Activated naive CD8-positive, alpha-beta T cell treated with anti-CD3 and anti-CD28 coated beads, Interleukin-2, amount 50 U/mL, for 24 hours (primary cell): ENCODE measurements around the gene TTC9B.

Source experiments
- ATAC-seq: fragments of 150-1000 bp; cut with Tn5 transposase; one replicate; pipeline ENCODE4 v1.10.0; 2021
- DNase-seq: peaks from one replicate; pipeline ENCODE4 v3.0.0; 2021
- H3K27ac Mint-ChIP-seq: one replicate; pipeline ENCODE4 v1.8.0; 2021; ENCODE audit warnings: mild to moderate bottlenecking, mixed read lengths
- H3K27me3 Mint-ChIP-seq: one replicate; pipeline ENCODE4 v1.8.0; 2021; ENCODE audit warnings: mixed read lengths
- H3K36me3 Mint-ChIP-seq: one replicate; pipeline ENCODE4 v1.8.0; 2021; ENCODE audit warnings: low read depth, mixed read lengths
- H3K4me1 Mint-ChIP-seq: one replicate; pipeline ENCODE4 v1.8.0; 2021; ENCODE audit warnings: mixed read lengths
- H3K4me3 Mint-ChIP-seq: one replicate; pipeline ENCODE4 v1.8.0; 2021; ENCODE audit warnings: mild to moderate bottlenecking, moderate library complexity, mixed read lengths
- H3K9me3 Mint-ChIP-seq: one replicate; pipeline ENCODE4 v1.8.0; 2021; ENCODE audit warnings: mixed read lengths

TTC9B gene

GRCh38 chr19:40217027-40217810 lies 965 bp downstream of the TTC9B start:
- ATAC-seq (peak; percentile 5), DNase-seq (peak; percentile 41)
- Mint-ChIP-seq H3K9me3 (peaks cover 5% of the 10 kb centered on the region), H3K27me3 (peaks cover 50% of the 10 kb centered on the region), H3K4me3 (peak overlapping the region; percentile 32), H3K27ac (no peak overlapping the region), H3K36me3 (peaks cover 3% of the 10 kb centered on the region), H3K4me1 (peaks cover 17% of the 10 kb centered on the region)

- H3K27me3 Mint-ChIP-seq: peaks cover 45% of the 10 kb centered on the region
- DNase-seq: no peak
- H3K27ac Mint-ChIP-seq: peak overlapping the region; percentile 22
- H3K4me1 Mint-ChIP-seq: peaks cover 14% of the 10 kb centered on the region
- no peaks in the 10 kb centered on the region for H3K9me3 Mint-ChIP-seq
- H3K36me3 Mint-ChIP-seq: no peaks in the 10 kb centered on the region
- no peak for ATAC-seq
- H3K4me3 Mint-ChIP-seq: peak overlapping the region; percentile 32
These were observed 1.5 kb downstream of the TTC9B start for GRCh38 chr19:40216777-40217026.

- no peak for ATAC-seq
- peak overlapping the region; percentile 22 for H3K27ac Mint-ChIP-seq
- H3K9me3 Mint-ChIP-seq: no peaks in the 10 kb centered on the region
- no peaks in the 10 kb centered on the region for H3K36me3 Mint-ChIP-seq
- peaks cover 41% of the 10 kb centered on the region for H3K27me3 Mint-ChIP-seq
- no peak for DNase-seq
- H3K4me3 Mint-ChIP-seq: peak overlapping the region; percentile 32
- peaks cover 14% of the 10 kb centered on the region for H3K4me1 Mint-ChIP-seq
These were observed 2.0 kb downstream of the TTC9B start for GRCh38 chr19:40216013-40216776.

GRCh38 chr19:40214936-40215335 lies 3.2 kb downstream of the TTC9B start:
- ATAC-seq: no peak
- Mint-ChIP-seq H3K27ac (no peak overlapping the region), H3K9me3 (no peaks in the 10 kb centered on the region)

GRCh38 chr19:40213882-40214570 lies 4.2 kb downstream of the TTC9B start:
- peaks cover 25% of the 10 kb centered on the region for H3K27me3 Mint-ChIP-seq
- H3K4me1 Mint-ChIP-seq: peaks cover 10% of the 10 kb centered on the region
- no peaks in the 10 kb centered on the region for H3K9me3 Mint-ChIP-seq
- DNase-seq (no peak), ATAC-seq (no peak)
- peaks cover 2% of the 10 kb centered on the region for H3K36me3 Mint-ChIP-seq
- no peak overlapping the region for H3K4me3 Mint-ChIP-seq
- H3K27ac Mint-ChIP-seq: no peak overlapping the region

More at GRCh38 chr19:40214936-40215335, 3.2 kb downstream of the TTC9B start:
- peaks cover 34% of the 10 kb centered on the region for H3K27me3 Mint-ChIP-seq
- H3K4me3 Mint-ChIP-seq: no peak overlapping the region
- no peak for DNase-seq
- H3K36me3 Mint-ChIP-seq: no peaks in the 10 kb centered on the region
- peaks cover 10% of the 10 kb centered on the region for H3K4me1 Mint-ChIP-seq

GRCh38 chr19:40213251-40213829 lies 4.8 kb downstream of the TTC9B start:
- no peaks in the 10 kb centered on the region for H3K9me3 Mint-ChIP-seq
- no peak overlapping the region for H3K27ac Mint-ChIP-seq
- H3K27me3 Mint-ChIP-seq: peaks cover 18% of the 10 kb centered on the region
- peaks cover 8% of the 10 kb centered on the region for H3K4me1 Mint-ChIP-seq
- no peak for DNase-seq
- peaks cover 4% of the 10 kb centered on the region for H3K36me3 Mint-ChIP-seq
- ATAC-seq: no peak
- H3K4me3 Mint-ChIP-seq: no peak overlapping the region

GRCh38 chr19:40210889-40211288 lies 7.3 kb downstream of the TTC9B start:
- ATAC-seq (no peak), DNase-seq (no peak)
- H3K27ac Mint-ChIP-seq: no peak overlapping the region
- no peak overlapping the region for H3K4me3 Mint-ChIP-seq
- peaks cover 4% of the 10 kb centered on the region for H3K36me3 Mint-ChIP-seq
- H3K4me1 Mint-ChIP-seq: no peaks in the 10 kb centered on the region
- no peaks in the 10 kb centered on the region for H3K9me3 Mint-ChIP-seq
- H3K27me3 Mint-ChIP-seq: peaks cover 2% of the 10 kb centered on the region

GRCh38 chr19:40208602-40209001 lies 9.6 kb downstream of the TTC9B start:
- Mint-ChIP-seq H3K36me3 (peaks cover 5% of the 10 kb centered on the region), H3K27me3 (no peaks in the 10 kb centered on the region), H3K4me1 (no peaks in the 10 kb centered on the region), H3K9me3 (no peaks in the 10 kb centered on the region), H3K4me3 (no peak overlapping the region), H3K27ac (no peak overlapping the region)
- ATAC-seq: no peak
- no peak for DNase-seq

- H3K27me3 Mint-ChIP-seq: no peaks in the 10 kb centered on the region
- ATAC-seq (no peak), DNase-seq (no peak)
- H3K4me1 Mint-ChIP-seq: no peaks in the 10 kb centered on the region
- no peaks in the 10 kb centered on the region for H3K9me3 Mint-ChIP-seq
- no peak overlapping the region for H3K27ac Mint-ChIP-seq
- H3K36me3 Mint-ChIP-seq: peaks cover 11% of the 10 kb centered on the region
- no peak overlapping the region for H3K4me3 Mint-ChIP-seq
These were observed 12.4 kb downstream of the TTC9B start for GRCh38 chr19:40205760-40206159.

GRCh38 chr19:40204381-40204780 lies 13.8 kb downstream of the TTC9B start:
- no peaks in the 10 kb centered on the region for H3K27me3 Mint-ChIP-seq
- no peak overlapping the region for H3K4me3 Mint-ChIP-seq
- ATAC-seq: no peak
- H3K9me3 Mint-ChIP-seq: no peaks in the 10 kb centered on the region
- H3K27ac Mint-ChIP-seq: no peak overlapping the region
- DNase-seq: no peak
- H3K36me3 Mint-ChIP-seq: peaks cover 11% of the 10 kb centered on the region
- H3K4me1 Mint-ChIP-seq: no peaks in the 10 kb centered on the region

GRCh38 chr19:40200341-40201099 lies 17.7 kb downstream of the TTC9B start:
- Mint-ChIP-seq H3K27ac (no peak overlapping the region), H3K9me3 (no peaks in the 10 kb centered on the region), H3K36me3 (peaks cover 7% of the 10 kb centered on the region), H3K4me3 (no peak overlapping the region), H3K27me3 (no peaks in the 10 kb centered on the region), H3K4me1 (no peaks in the 10 kb centered on the region)
- DNase-seq (no peak), ATAC-seq (no peak)

- Mint-ChIP-seq H3K9me3 (no peaks in the 10 kb centered on the region), H3K4me1 (peaks cover 8% of the 10 kb centered on the region), H3K27ac (no peak overlapping the region), H3K27me3 (no peaks in the 10 kb centered on the region), H3K4me3 (no peak overlapping the region), H3K36me3 (peaks cover 6% of the 10 kb centered on the region)
- ATAC-seq: no peak
- DNase-seq: no peak
These were observed 19.8 kb downstream of the TTC9B start for GRCh38 chr19:40198272-40198990.

- no peaks in the 10 kb centered on the region for H3K9me3 Mint-ChIP-seq
- DNase-seq: no peak
- no peak overlapping the region for H3K4me3 Mint-ChIP-seq
- ATAC-seq: no peak
- H3K27me3 Mint-ChIP-seq: no peaks in the 10 kb centered on the region
- no peak overlapping the region for H3K27ac Mint-ChIP-seq
- H3K4me1 Mint-ChIP-seq: peaks cover 28% of the 10 kb centered on the region
- H3K36me3 Mint-ChIP-seq: peaks cover 2% of the 10 kb centered on the region
These were observed 24.7 kb downstream of the TTC9B start for GRCh38 chr19:40193587-40193849.
